ENCODE results near the gene TOP1. TPM values are rescaled to one million over a fixed set of nuclear protein-coding genes. Genes with fewer than 3 reads are reported as not detected.

Gene TOP1
- total RNA-seq, 4 donors from 2014 or later: 27.6 to 70.6 (median 40.4) TPM

- TF ChIP-seq CTCF (IDR thresholded peaks at IDR 0.05): no peak
- DNase-seq (ENCODE audit: low spot score) (no peak), ATAC-seq (ENCODE audit: low FRiP score) (no peak)
Measured at GRCh38 chr20:41140226-41141133, 111.9 kb downstream of the TOP1 start.

GRCh38 chr20:41141153-41141815, 112.7 kb downstream of the TOP1 start:
- DNase-seq (ENCODE audit: low spot score): no peak
- TF ChIP-seq CTCF (IDR thresholded peaks at IDR 0.05): no peak
- ATAC-seq (ENCODE audit: low FRiP score): no peak

GRCh38 chr20:41142245-41142644, 113.6 kb downstream of the TOP1 start:
- DNase-seq (ENCODE audit: low spot score) (no peak), ATAC-seq (ENCODE audit: low FRiP score) (no peak)
- no peak for TF ChIP-seq CTCF (IDR thresholded peaks at IDR 0.05)

- no peak for TF ChIP-seq CTCF (IDR thresholded peaks at IDR 0.05)
- DNase-seq (ENCODE audit: low spot score) (no peak), ATAC-seq (ENCODE audit: low FRiP score) (no peak)
Measured at GRCh38 chr20:41142919-41143318, 114.3 kb downstream of the TOP1 start.

GRCh38 chr20:41143354-41143753, 114.7 kb downstream of the TOP1 start:
- DNase-seq (ENCODE audit: low spot score) (no peak), ATAC-seq (ENCODE audit: low FRiP score) (no peak)
- TF ChIP-seq CTCF (IDR thresholded peaks at IDR 0.05): no peak

GRCh38 chr20:41145317-41145716, 116.7 kb downstream of the TOP1 start:
- no peak for ATAC-seq (ENCODE audit: low FRiP score)
- no peak for DNase-seq (ENCODE audit: low spot score)
- TF ChIP-seq CTCF (IDR thresholded peaks at IDR 0.05): no peak

All from omental fat pad (tissue), 4 donors.